ENCODE data around the gene EPHA4. TPM values are rescaled to one million over a fixed set of nuclear protein-coding genes. Genes with fewer than 3 reads are reported as not detected.

EPHA4 gene
- total RNA-seq, 2 donors from 2014 or later, result 8.9 to 17.1 TPM

DNA sequence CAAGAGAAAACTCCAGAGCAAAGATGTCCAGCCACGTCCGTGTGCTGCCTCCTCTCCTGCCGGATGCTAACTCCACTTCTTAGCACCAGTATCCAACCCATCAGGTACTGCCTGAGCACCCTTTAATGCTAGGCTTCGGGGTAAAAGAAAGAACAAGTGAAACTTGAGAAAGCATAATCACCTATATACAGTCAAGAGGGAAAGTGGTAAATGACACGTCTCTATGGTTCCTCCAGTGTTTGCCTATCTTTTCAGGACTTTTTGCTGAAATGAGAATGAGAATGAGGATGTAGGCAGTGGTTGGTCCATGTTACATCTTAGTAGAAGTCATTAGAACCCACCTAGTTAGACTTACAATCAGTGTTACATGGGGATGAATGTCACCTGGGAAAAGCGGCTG lies 47.9 kb downstream of the EPHA4 start:
- Histone ChIP-seq H3K4me1 (peaks cover 2% of the 10 kb centered on the region), H3K27ac (no peak overlapping the region), H3K4me3 (no peak overlapping the region), H3K9me3 (no peaks in the 10 kb centered on the region), H3K36me3 (no peaks in the 10 kb centered on the region), H3K27me3 (no peaks in the 10 kb centered on the region), H3K9ac (ENCODE audit: low read depth in 2 of 2, low read length in 2 of 2) (no peak overlapping the region)
- TF ChIP-seq, protein P1, sequence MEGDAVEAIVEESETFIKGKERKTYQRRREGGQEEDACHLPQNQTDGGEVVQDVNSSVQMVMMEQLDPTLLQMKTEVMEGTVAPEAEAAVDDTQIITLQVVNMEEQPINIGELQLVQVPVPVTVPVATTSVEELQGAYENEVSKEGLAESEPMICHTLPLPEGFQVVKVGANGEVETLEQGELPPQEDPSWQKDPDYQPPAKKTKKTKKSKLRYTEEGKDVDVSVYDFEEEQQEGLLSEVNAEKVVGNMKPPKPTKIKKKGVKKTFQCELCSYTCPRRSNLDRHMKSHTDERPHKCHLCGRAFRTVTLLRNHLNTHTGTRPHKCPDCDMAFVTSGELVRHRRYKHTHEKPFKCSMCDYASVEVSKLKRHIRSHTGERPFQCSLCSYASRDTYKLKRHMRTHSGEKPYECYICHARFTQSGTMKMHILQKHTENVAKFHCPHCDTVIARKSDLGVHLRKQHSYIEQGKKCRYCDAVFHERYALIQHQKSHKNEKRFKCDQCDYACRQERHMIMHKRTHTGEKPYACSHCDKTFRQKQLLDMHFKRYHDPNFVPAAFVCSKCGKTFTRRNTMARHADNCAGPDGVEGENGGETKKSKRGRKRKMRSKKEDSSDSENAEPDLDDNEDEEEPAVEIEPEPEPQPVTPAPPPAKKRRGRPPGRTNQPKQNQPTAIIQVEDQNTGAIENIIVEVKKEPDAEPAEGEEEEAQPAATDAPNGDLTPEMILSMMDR (IDR thresholded peaks at IDR 0.05), result no peak
- intact Hi-C loops (cut with DNase I), result no loop called here
- DNase-seq, result no peak

DNA sequence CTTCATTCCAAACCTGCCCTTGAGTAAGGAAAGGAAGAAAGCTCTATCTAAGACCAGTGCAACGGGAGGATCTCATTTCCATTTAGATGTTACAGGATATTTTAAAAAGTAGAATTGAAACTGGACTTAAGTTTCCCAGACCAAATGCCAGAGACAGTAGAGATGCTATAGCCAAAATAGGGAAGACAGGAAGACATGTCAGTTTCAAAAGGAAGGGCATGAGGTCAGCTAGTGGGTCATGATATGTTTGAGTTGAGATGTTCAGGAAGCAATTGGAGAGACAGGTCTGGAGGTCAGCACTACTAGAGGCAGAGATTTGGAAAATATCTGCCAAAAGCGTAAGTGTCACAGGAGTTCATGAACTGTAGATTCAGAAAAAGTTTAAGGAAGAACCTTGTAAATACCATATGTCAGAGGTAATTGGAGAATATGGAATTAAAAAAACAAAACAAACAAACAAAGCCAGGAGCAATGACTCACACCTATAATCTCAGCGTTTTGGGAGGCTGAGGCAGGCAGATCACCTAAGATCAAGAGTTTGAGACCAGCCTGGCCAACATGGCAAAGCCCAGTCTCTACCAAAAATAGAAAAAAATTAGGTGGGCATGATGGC lies 50.8 kb downstream of the EPHA4 start:
- no peaks in the 10 kb centered on the region for H3K9me3 ChIP-seq
- no peak overlapping the region for H3K27ac ChIP-seq
- H3K27me3 ChIP-seq, result no peaks in the 10 kb centered on the region
- H3K4me3 ChIP-seq, result no peak overlapping the region
- TF ChIP-seq, protein P1 (IDR thresholded peaks at IDR 0.05), result no peak
- peaks cover 10% of the 10 kb centered on the region for H3K4me1 ChIP-seq
- H3K36me3 ChIP-seq, result no peaks in the 10 kb centered on the region
- H3K9ac ChIP-seq (ENCODE audit: low read depth in 2 of 2, low read length in 2 of 2), result no peak overlapping the region
- intact Hi-C loops (cut with DNase I), result no loop called here
- no peak for DNase-seq

DNA sequence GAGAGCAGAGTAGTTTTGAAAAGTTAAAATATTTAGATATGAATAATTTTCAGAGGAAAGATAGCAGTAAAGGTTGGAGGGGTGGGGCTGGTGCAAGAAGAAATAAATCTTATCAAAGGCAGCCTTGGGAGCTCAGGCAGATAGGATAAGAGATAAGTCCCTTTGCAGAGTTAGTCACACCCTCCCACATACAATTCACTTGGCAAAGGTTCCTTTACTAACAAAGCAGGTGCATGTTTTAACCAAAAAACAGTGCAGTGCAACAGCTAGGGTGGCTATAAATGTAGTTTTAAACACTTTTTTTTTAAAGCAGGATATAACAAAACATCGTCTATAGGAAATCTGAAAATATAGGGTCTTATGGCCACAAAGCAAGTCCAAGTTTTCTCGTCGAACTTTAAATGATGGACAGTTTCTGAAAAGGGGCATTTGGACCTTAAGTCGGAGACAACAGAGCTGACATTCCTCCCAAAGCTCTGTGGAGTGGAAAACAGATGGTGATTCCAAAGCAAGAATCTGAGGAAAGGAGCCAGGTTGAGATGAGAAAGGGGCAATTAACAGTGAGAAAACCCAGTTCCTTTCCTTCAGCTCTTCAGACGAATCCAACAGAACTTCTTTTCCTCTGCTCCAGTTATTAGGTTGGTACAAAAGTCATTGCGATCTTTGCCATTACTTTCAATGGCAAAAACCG lies 53.0 kb downstream of the EPHA4 start:
- Histone ChIP-seq H3K9ac (ENCODE audit: low read depth in 2 of 2, low read length in 2 of 2) (peak overlapping the region in 1 of 2 donors; percentile 27), H3K27ac (peak overlapping the region; percentile 81), H3K4me1 (peaks cover 10% of the 10 kb centered on the region), H3K4me3 (no peak overlapping the region), H3K36me3 (no peaks in the 10 kb centered on the region), H3K27me3 (no peaks in the 10 kb centered on the region), H3K9me3 (no peaks in the 10 kb centered on the region)
- TF ChIP-seq, protein P1 (IDR thresholded peaks at IDR 0.05), result no peak
- peak; percentile 55 for DNase-seq
- intact Hi-C loops (cut with DNase I), result no loop called here

DNA sequence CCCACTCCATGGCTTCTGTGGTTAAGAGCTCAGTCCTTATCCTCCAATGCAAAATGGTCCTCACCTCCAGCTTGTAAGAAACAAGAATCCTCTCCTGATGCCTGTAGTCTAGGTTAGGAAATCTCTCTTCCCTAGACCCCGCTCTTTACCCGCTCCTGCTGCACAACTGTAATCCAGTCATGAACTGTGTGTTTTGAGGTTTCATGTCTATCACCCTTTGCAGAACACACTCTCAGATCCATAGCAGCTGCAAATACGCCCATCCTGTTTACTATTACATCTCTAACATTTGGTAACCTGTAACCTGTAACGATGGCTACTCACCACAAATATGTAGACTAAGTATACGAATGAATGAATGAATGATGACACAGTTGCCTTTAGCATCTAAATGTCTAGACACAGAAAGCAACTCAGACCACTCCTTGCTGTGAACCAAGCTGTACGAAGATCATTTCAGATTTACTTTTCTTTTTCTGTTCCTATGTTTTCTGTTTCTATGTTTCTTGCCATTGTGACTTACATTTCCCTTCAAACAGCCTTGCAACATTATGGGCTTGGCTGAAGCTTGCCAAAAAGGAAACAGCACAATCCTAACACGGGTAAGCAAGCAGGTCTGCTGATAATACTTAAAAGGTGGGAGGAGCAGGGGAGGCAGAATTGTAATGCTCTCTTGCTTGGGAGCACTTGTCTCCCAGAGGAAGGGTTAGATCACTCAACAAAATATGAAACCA lies 53.7 kb downstream of the EPHA4 start:
- H3K27me3 ChIP-seq, result no peaks in the 10 kb centered on the region
- H3K4me1 ChIP-seq, result peaks cover 10% of the 10 kb centered on the region
- H3K27ac ChIP-seq, result peak overlapping the region; percentile 81
- peak; percentile 52 for DNase-seq
- TF ChIP-seq, protein P1 (IDR thresholded peaks at IDR 0.05), result no peak
- peak overlapping the region in 1 of 2 donors; percentile 31 for H3K9ac ChIP-seq (ENCODE audit: low read depth in 2 of 2, low read length in 2 of 2)
- H3K36me3 ChIP-seq, result no peaks in the 10 kb centered on the region
- no peaks in the 10 kb centered on the region for H3K9me3 ChIP-seq
- intact Hi-C loops (cut with DNase I), result no loop called here
- H3K4me3 ChIP-seq, result no peak overlapping the region

DNA sequence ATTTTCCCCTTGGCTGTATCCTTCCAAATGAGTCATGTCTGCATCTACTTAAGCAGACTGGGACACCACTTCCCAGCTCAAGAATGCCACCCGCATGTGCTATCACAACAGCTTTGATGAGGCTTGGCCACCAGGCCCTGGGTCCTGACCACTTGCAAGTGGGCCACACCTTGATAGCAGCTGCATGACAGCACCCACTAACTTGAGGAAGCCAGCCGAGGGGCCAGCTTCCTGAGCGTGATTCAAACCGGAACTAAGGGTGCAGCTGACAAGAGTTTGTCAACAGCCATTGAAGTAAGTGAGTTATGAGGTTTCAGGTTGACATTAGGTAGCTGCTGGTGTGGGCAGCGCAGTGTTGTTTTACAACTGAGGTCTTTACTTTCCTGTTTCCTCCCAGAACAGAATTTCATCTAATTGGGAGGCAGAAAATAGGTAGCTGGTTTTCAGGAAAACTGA lies 54.4 kb downstream of the EPHA4 start:
- DNase-seq, result peak; percentile 67
- Histone ChIP-seq H3K4me1 (peaks cover 10% of the 10 kb centered on the region), H3K9ac (ENCODE audit: low read depth in 2 of 2, low read length in 2 of 2) (peak overlapping the region in 1 of 2 donors; percentile 31), H3K36me3 (no peaks in the 10 kb centered on the region), H3K4me3 (no peak overlapping the region), H3K9me3 (no peaks in the 10 kb centered on the region), H3K27ac (peak overlapping the region; percentile 81), H3K27me3 (no peaks in the 10 kb centered on the region)
- TF ChIP-seq, protein P1 (IDR thresholded peaks at IDR 0.05), result no peak
- intact Hi-C loops (cut with DNase I), result no loop called here
